Activated naive CD4-positive, alpha-beta T cell treated with anti-CD3 and anti-CD28 coated beads, Interleukin-2, amount 50 U/mL, for 24 hours (primary cell): ENCODE measurements around the gene CLEC1B.
"Not testable (repeated sequence)": the region's sequence is repeated elsewhere in the genome, so short reads cannot be mapped to it uniquely, and the experiment has no call there.

Source experiments
- H3K27ac Mint-ChIP-seq: one replicate; pipeline ENCODE4 v1.8.0; 2021; ENCODE audit warnings: mild to moderate bottlenecking, mixed read lengths
- H3K27me3 Mint-ChIP-seq: one replicate; pipeline ENCODE4 v1.8.0; 2021; ENCODE audit warnings: mixed read lengths
- H3K36me3 Mint-ChIP-seq: one replicate; pipeline ENCODE4 v1.8.0; 2021; ENCODE audit warnings: mixed read lengths
- H3K4me1 Mint-ChIP-seq: one replicate; pipeline ENCODE4 v1.8.0; 2021; ENCODE audit warnings: mixed read lengths
- H3K4me3 Mint-ChIP-seq: one replicate; pipeline ENCODE4 v1.8.0; 2021; ENCODE audit warnings: mild to moderate bottlenecking, mixed read lengths
- H3K9me3 Mint-ChIP-seq: one replicate; pipeline ENCODE4 v1.8.0; 2021; ENCODE audit warnings: mixed read lengths

CLEC1B gene

GRCh38 chr12:9999016-9999415 is at the start of gene CLEC1B:
Gene CLEC1B (minus strand): TSS chr12:9999121. CDS start chr12:9999100, 21 bp downstream.
- peaks cover 2% of the 10 kb centered on the region for H3K27me3 Mint-ChIP-seq
- no peaks in the 10 kb centered on the region for H3K4me1 Mint-ChIP-seq
- H3K27ac Mint-ChIP-seq: no peak within 1 kb of the TSS
- no peaks in the 10 kb centered on the region for H3K36me3 Mint-ChIP-seq
- H3K9me3 Mint-ChIP-seq: no peaks in the 10 kb centered on the region
- no peak within 1 kb of the TSS for H3K4me3 Mint-ChIP-seq

DNA sequence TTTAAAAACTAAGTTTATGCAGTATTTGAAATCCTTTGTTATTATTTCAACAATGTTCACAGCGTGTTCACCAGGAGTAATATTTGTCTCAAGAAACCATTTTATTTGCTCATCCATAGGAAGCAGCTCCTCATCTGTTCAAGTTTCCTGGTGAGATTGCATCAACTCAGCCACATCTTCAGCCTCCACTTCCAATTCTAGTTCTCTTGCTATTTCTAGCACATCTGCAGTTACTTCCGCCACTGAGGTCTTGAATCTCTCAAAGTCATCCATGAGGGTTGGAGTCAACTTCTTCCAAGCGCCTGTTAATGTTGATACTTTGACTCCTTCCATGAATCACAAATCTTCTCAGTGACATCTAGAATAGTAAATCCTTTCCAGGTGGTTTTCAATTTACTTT is 49.6 kb upstream of the CLEC1B start:
- Mint-ChIP-seq H3K27ac (no peak overlapping the region), H3K4me1 (peaks cover 7% of the 10 kb centered on the region), H3K9me3 (peaks cover 5% of the 10 kb centered on the region)

GRCh38 chr12:10042167-10042566 is 43.2 kb upstream of the CLEC1B start:
- Mint-ChIP-seq H3K4me3 (no peak overlapping the region), H3K27me3 (peaks cover 11% of the 10 kb centered on the region), H3K9me3 (no peaks in the 10 kb centered on the region), H3K4me1 (no peaks in the 10 kb centered on the region), H3K36me3 (no peaks in the 10 kb centered on the region), H3K27ac (no peak overlapping the region)

More for the DNA sequence above, 49.6 kb upstream of the CLEC1B start:
- H3K27me3 Mint-ChIP-seq: peaks cover 7% of the 10 kb centered on the region
- H3K4me3 Mint-ChIP-seq: no peak overlapping the region
- peaks cover 2% of the 10 kb centered on the region for H3K36me3 Mint-ChIP-seq

DNA sequence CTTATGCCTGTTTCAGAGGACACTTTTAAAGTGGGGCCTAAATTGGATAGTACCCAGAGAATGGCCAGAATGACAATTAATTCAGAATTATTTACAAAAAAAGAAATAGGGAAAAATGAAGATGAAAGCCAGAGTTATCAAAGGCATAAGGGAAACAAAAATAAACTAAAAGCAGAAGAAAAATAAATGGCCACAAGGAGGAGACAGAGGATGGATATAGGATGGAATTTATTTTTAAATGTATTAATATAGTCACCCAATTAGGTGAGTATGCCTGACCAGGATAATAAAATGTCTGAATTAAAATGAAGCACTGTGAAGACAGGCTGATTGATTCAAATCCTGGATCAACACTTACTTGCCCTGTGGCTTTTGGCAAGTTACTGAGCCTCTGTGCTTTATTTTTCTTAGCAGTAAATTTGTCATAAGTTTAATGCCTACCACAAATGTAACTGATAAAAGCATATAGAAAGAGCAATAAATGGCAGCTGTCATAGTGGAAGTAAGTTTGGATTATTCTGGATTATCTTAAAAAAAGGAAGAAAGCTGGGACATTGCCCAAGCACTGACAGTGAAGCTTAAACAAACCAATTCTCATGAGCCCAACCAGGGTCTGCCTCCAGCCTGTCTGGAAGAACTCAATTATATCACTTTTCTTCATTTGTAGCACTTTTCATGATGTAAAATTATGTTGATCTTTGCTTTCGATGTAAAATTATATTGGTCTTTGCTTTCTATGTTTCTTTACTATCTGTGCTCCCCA is 35.0 kb upstream of the CLEC1B start:
- Mint-ChIP-seq H3K27ac (no peak overlapping the region), H3K4me1 (no peaks in the 10 kb centered on the region), H3K4me3 (no peak overlapping the region), H3K9me3 (no peaks in the 10 kb centered on the region), H3K36me3 (no peaks in the 10 kb centered on the region), H3K27me3 (no peaks in the 10 kb centered on the region)

DNA sequence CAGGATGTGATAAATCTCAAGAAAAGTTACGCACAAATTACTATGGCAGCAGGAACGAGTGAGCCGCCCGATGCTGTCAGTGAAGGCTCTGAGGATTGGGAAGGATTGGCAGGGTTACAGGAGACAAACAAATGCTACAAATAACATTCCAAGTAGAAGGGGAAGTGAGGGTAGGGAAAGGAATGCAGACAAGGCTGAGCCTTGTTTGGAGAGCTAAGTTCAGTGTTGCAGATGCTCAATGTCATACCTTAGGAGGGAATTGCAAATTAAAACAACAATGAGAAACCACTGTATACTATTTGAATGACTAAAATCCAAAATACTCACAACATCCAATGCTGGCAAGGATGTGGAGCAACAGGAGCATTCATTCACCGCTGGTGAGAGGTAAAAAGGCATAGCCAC is 32.9 kb upstream of the CLEC1B start:
- H3K27me3 Mint-ChIP-seq: no peaks in the 10 kb centered on the region
- no peaks in the 10 kb centered on the region for H3K9me3 Mint-ChIP-seq
- H3K36me3 Mint-ChIP-seq: no peaks in the 10 kb centered on the region
- H3K4me3 Mint-ChIP-seq: no peak overlapping the region
- H3K27ac Mint-ChIP-seq: no peak overlapping the region
- no peaks in the 10 kb centered on the region for H3K4me1 Mint-ChIP-seq

- Mint-ChIP-seq H3K27ac (no peak overlapping the region), H3K36me3 (no peaks in the 10 kb centered on the region), H3K4me1 (no peaks in the 10 kb centered on the region), H3K27me3 (no peaks in the 10 kb centered on the region), H3K9me3 (no peaks in the 10 kb centered on the region), H3K4me3 (no peak overlapping the region)
These were observed 32.4 kb upstream of the CLEC1B start for GRCh38 chr12:10031321-10031720.

DNA sequence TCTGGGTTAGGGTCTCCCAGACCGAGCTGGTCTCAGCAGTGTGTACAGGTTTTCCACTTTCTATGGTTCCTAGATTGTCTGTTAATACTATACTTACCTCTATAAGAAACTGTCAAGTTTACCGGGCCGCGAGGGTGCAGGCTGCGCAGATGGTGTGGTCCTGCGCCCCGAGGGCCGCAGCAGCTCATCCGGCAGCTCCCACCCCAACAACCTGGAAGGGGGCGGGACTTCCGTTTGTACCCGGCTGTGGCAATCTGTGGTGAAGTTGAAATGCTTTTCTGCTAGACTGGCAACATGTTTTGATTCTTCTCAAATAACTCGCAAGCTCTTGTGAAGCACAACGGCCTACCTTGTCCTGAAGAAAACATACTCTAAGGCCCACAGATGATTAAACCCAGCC is 31.5 kb upstream of the CLEC1B start, which contains the start of gene CLEC9A:
TSS of gene CLEC9A (plus strand) at position 237 of the 400 bp plus-strand sequence. CDS start 22,006 bp downstream, outside the sequence.
- Mint-ChIP-seq H3K36me3 (no peaks in the 10 kb centered on the region), H3K4me3 (no peak within 1 kb of the TSS), H3K27ac (peak within 1 kb of the TSS; percentile 15), H3K4me1 (no peaks in the 10 kb centered on the region), H3K27me3 (no peaks in the 10 kb centered on the region), H3K9me3 (no peaks in the 10 kb centered on the region)

- no peak overlapping the region for H3K27ac Mint-ChIP-seq
- no peak overlapping the region for H3K4me3 Mint-ChIP-seq
- no peaks in the 10 kb centered on the region for H3K27me3 Mint-ChIP-seq
- H3K36me3 Mint-ChIP-seq: no peaks in the 10 kb centered on the region
- no peaks in the 10 kb centered on the region for H3K9me3 Mint-ChIP-seq
- H3K4me1 Mint-ChIP-seq: no peaks in the 10 kb centered on the region
These were observed 28.8 kb upstream of the CLEC1B start for GRCh38 chr12:10027721-10028120.

GRCh38 chr12:10027311-10027710 is 28.4 kb upstream of the CLEC1B start:
- Mint-ChIP-seq H3K4me1 (no peaks in the 10 kb centered on the region), H3K27me3 (no peaks in the 10 kb centered on the region), H3K9me3 (no peaks in the 10 kb centered on the region), H3K4me3 (no peak overlapping the region), H3K27ac (no peak overlapping the region), H3K36me3 (no peaks in the 10 kb centered on the region)

- not testable (repeated sequence) for H3K4me3 Mint-ChIP-seq, H3K4me1 Mint-ChIP-seq, H3K27me3 Mint-ChIP-seq, H3K36me3 Mint-ChIP-seq, H3K27ac Mint-ChIP-seq, H3K9me3 Mint-ChIP-seq
These were observed 27.7 kb upstream of the CLEC1B start for GRCh38 chr12:10026666-10027065.

DNA sequence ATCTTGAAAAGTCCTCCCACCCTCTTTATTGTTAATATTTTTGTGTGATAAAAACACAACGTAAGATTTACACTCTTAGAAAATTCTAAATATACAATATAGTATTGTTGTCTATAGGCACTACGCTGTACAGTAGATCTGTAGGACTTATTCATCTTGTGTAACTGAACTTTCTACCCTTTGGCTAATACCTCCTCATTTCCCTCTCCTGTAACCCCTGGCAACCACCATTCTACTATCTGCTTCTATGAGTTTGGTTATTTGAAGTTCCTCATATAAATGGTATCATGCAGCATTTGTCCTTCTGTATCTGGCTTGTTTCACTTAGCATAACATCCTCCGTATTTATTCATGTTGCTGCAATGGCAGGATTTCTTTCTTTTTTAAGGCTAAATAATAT is 26.3 kb upstream of the CLEC1B start:
- no peak overlapping the region for H3K4me3 Mint-ChIP-seq
- no peaks in the 10 kb centered on the region for H3K4me1 Mint-ChIP-seq
- H3K27me3 Mint-ChIP-seq: no peaks in the 10 kb centered on the region
- H3K27ac Mint-ChIP-seq: no peak overlapping the region
- H3K9me3 Mint-ChIP-seq: no peaks in the 10 kb centered on the region
- no peaks in the 10 kb centered on the region for H3K36me3 Mint-ChIP-seq

DNA sequence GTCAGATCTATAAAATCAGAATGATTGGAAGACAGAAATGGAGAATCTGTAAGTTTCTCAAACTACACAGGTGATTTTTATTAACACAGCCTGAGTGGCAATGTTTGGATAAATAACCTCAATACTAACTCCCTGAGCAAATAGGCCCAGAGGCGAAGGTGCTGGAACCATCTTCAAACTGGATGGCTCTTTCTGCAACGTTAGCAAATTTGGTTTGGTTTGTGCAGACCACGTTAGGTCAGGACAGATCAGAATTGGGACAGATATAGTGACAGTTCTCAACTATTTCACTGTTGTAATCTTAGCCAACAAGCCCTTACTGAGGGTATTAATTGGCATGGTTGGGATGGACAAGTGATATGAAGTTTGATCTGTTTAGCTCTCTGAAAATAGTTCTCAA is 22.4 kb upstream of the CLEC1B start:
- Mint-ChIP-seq H3K4me3 (no peak overlapping the region), H3K9me3 (no peaks in the 10 kb centered on the region)

DNA sequence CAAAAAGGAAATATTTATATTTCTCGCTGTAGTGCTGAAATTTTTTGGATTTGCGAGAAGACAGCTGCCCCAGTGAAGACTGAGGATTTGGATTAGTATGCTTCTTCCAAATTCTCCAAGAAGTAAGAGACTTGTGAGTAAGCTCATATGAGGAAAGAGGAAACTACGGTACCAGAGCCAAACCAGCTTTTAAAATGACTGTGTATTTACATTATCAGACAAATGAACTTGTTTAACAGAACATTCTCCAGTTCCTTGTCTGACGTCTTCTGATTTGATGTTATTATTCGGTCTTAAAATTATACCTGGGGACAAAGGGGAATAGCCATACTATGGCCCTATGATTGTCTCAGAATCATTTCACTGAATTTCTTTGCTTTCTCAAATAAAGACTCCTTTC is 19.5 kb upstream of the CLEC1B start:
- H3K36me3 Mint-ChIP-seq: no peaks in the 10 kb centered on the region
- no peaks in the 10 kb centered on the region for H3K9me3 Mint-ChIP-seq
- no peak overlapping the region for H3K27ac Mint-ChIP-seq
- no peak overlapping the region for H3K4me3 Mint-ChIP-seq
- no peaks in the 10 kb centered on the region for H3K27me3 Mint-ChIP-seq
- no peaks in the 10 kb centered on the region for H3K4me1 Mint-ChIP-seq

More for the DNA sequence above, 22.4 kb upstream of the CLEC1B start:
- no peaks in the 10 kb centered on the region for H3K27me3 Mint-ChIP-seq
- H3K27ac Mint-ChIP-seq: no peak overlapping the region
- no peaks in the 10 kb centered on the region for H3K36me3 Mint-ChIP-seq
- H3K4me1 Mint-ChIP-seq: no peaks in the 10 kb centered on the region

DNA sequence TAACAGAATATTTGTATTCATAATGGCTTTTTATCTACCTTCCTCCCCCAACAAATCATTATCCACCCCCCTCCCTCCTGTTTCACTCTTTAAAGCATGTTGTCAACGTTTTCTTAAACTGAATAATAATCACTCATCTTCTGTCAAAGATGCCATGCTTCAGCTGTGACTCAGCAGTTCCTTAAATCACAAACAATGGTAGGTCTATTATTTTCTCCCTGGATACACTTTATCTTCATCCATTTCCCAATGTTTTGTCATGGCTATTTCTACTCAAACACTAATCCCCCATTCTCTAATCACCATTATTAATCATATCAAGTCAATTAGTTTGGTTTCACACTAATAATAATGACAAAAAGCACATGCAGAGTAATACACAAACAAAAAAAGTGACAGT is 18.0 kb upstream of the CLEC1B start:
- no peaks in the 10 kb centered on the region for H3K9me3 Mint-ChIP-seq
- no peak overlapping the region for H3K4me3 Mint-ChIP-seq
- no peaks in the 10 kb centered on the region for H3K4me1 Mint-ChIP-seq
- H3K36me3 Mint-ChIP-seq: no peaks in the 10 kb centered on the region
- no peaks in the 10 kb centered on the region for H3K27me3 Mint-ChIP-seq
- no peak overlapping the region for H3K27ac Mint-ChIP-seq

DNA sequence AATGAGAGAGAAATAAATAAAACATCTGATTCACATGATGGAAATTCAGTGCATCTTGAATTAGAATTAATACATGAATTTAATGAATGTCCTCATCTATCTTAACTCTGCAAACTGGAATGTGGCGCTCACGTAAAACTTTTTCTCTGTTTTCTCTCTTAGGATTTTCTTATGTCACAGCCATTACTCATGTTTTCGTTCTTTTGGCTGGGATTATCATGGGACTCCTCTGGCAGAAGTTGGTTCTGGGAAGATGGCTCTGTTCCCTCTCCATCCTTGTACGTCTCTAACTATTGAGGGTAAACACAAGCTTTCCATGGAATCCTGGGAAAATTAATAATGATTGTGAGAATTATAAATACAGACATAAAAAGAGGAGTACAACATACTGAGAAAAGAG is 16.5 kb upstream of the CLEC1B start:
- Mint-ChIP-seq H3K36me3 (no peaks in the 10 kb centered on the region), H3K4me3 (no peak overlapping the region), H3K9me3 (no peaks in the 10 kb centered on the region), H3K4me1 (no peaks in the 10 kb centered on the region), H3K27me3 (no peaks in the 10 kb centered on the region), H3K27ac (no peak overlapping the region)

DNA sequence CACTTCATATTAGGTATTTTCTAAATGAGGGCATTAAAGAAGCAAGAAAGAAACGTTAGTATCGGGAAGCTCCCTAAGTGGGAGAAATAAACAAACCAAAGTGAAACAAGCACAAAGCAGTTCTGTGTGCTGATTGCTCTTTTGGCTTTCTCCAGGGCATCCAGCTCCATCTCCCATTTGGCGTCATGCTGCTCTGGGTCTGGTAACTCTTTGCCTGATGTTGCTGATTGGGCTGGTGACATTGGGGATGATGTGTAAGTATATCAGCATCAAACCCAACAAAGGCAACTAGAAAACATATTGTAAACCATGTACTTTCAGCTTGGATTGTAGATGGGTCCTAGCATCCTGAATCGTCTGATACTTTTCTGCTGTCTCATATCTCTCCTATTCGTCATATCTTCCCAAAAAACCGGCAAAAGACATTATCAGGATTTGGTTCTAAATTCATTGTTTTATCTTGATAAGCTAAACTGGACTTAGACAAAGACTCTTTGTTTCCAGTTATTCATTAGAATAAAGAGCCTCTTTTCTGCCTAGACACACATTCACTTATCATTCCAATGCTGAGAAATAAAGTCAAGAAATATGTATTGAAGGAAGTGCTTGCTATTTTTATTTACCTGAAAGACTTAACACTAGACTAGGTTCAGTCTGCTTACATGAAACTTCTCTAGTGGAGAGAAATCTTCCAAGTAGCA is 13.9 kb upstream of the CLEC1B start:
- Mint-ChIP-seq H3K4me3 (no peak overlapping the region), H3K27ac (no peak overlapping the region), H3K4me1 (peaks cover 5% of the 10 kb centered on the region), H3K9me3 (no peaks in the 10 kb centered on the region), H3K36me3 (no peaks in the 10 kb centered on the region), H3K27me3 (peaks cover 1% of the 10 kb centered on the region)
